K562 (cell line): ENCODE data around the gene TPK1. TPM values are rescaled to one million over a fixed set of nuclear protein-coding genes. Genes with fewer than 3 reads are reported as not detected.

ENCODE experiments used
- HDGF ChIP-seq: fragments of 450-650 bp; IDR thresholded peaks from 2 replicates; pipeline ENCODE4 v1.6.1; 2016
- KLF1 ChIP-seq: fragments of 450-650 bp; IDR thresholded peaks from 2 replicates; pipeline ENCODE4 v1.6.1; 2016; ENCODE audit warnings: missing genetic modification characterization, missing compliant biosample characterization
- NBN ChIP-seq: fragments of 450-650 bp; IDR thresholded peaks from 2 replicates; pipeline ENCODE4 v1.6.1; 2016; ENCODE audit warnings: low read depth, mild to moderate bottlenecking
- NEUROD1 ChIP-seq: fragments of 150-350 bp; IDR thresholded peaks from 2 replicates; pipeline ENCODE4 v1.6.1; 2014; ENCODE audit warnings: borderline replicate concordance, low read length, low read depth; ENCODE audit not compliant: partially characterized antibody
- NFRKB ChIP-seq: fragments of 450-650 bp; IDR thresholded peaks from 2 replicates; pipeline ENCODE4 v1.6.1; 2016; ENCODE audit warnings: low read depth
- NR2C1 ChIP-seq, 2 experiments: fragments of 450-650 bp; IDR thresholded peaks; 2 replicates each; pipeline ENCODE4 v1.6.1; 2017; ENCODE audit warnings: mild to moderate bottlenecking in 2 of 2, antibody characterized with exemption in 1 of 2, inconsistent platforms in 1 of 2, missing compliant biosample characterization in 1 of 2, missing genetic modification characterization in 1 of 2
- RCOR1 ChIP-seq, 2 experiments: IDR thresholded peaks; 2 replicates each; pipeline ENCODE4 v1.6.1; 2012; ENCODE audit warnings: low read depth in 2 of 2, low read length in 2 of 2, borderline replicate concordance in 1 of 2, improper control_type of control experiment in 1 of 2
- SIX5 ChIP-seq, 2 experiments: IDR thresholded peaks; 2 replicates each; pipeline ENCODE4 v1.6.1; 2011; ENCODE audit warnings: low read length in 2 of 2, borderline replicate concordance in 1 of 2, low read depth in 1 of 2, mild to moderate bottlenecking in 1 of 2, moderate library complexity in 1 of 2; ENCODE audit not compliant: insufficient read depth in 1 of 2
- SREBF1 ChIP-seq: fragments of 150-350 bp; IDR thresholded peaks from 2 replicates; pipeline ENCODE4 v1.6.1; 2014; ENCODE audit warnings: antibody characterized with exemption, low read depth, low read length, borderline replicate concordance
- TCF7L2 ChIP-seq: fragments of 150-350 bp; IDR thresholded peaks from 2 replicates; pipeline ENCODE4 v1.6.1; 2016; ENCODE audit warnings: low read depth, mild to moderate bottlenecking, low read length, moderate library complexity
- ZBTB1 ChIP-seq: sonication (generic); formaldehyde crosslinking; IDR thresholded peaks from 2 replicates; pipeline ENCODE4 v1.8.1; 2023; ENCODE audit warnings: missing genetic modification reagents, low read depth, mild to moderate bottlenecking, borderline replicate concordance
- ZC3H11A ChIP-seq: IDR thresholded peaks from 2 replicates; pipeline ENCODE4 v1.6.1; 2012; ENCODE audit warnings: low read depth, low read length, improper control_type of control experiment
- ZFP30 ChIP-seq: fragments of 250-450 bp; sonication (Bioruptor Pico); IDR thresholded peaks from 2 replicates; pipeline ENCODE4 v1.8.0; 2022; ENCODE audit warnings: moderate library complexity, mild to moderate bottlenecking, inconsistent platforms, borderline replicate concordance
- ZNF347 ChIP-seq: fragments of 450-650 bp; formaldehyde crosslinking; IDR thresholded peaks from 2 replicates; pipeline ENCODE4 v1.4.0; 2020; ENCODE audit warnings: low read depth, mild to moderate bottlenecking, moderate library complexity
- ZNF75A ChIP-seq: fragments of 450-650 bp; formaldehyde crosslinking; IDR thresholded peaks from 2 replicates; pipeline ENCODE4 v1.4.0; 2020; ENCODE audit warnings: mild to moderate bottlenecking
- polyA plus RNA-seq, 8 experiments: library from polyadenylated mRNA; depleted of rRNA in 4 of 8; stranded (reverse) in 5 of 8; unstranded in 3 of 8; fragments of >200 nt; fragmentation: Nextera tagmentation in 2 of 8; fragmentation: Illumina TruSeq in 1 of 8; extraction: Ambion mirVana in 2 of 8; extraction: Trizol in 1 of 8; gene quantifications; 2 replicates each; pipeline versions ENCODE4 v1.2.1 to v1.2.3, GENCODE V29; 2011 to 2014; ENCODE audit warnings: inconsistent platforms in 1 of 8, missing spikeins in 1 of 8
- total RNA-seq, 7 experiments: library from RNA; depleted of rRNA in 6 of 7; stranded (reverse); fragments of >200 nt in 6 of 7; fragmentation: Illumina TruSeq in 2 of 7; extraction: Trizol in 2 of 7; gene quantifications; 2 replicates each; pipeline versions ENCODE4 v1.2.1 to v1.2.3, GENCODE V29; 2011 to 2021; ENCODE audit warnings: low replicate concordance in 1 of 7
- TF ChIP-seq, protein P1 (sequence below): fragments of 250-450 bp; sonication (Bioruptor Pico); IDR thresholded peaks from 2 replicates; pipeline ENCODE4 v1.5.0; 2021
- TF ChIP-seq, protein P2 (sequence below): sonication (generic); formaldehyde crosslinking; IDR thresholded peaks from 2 replicates; pipeline ENCODE4 v1.8.0; 2022; ENCODE audit warnings: missing genetic modification reagents, mild to moderate bottlenecking, borderline replicate concordance
- TF ChIP-seq, protein P3 (sequence below): fragments of 450-650 bp; IDR thresholded peaks from 2 replicates; pipeline ENCODE4 v1.6.1; 2014; ENCODE audit warnings: low read depth, mild to moderate bottlenecking, moderate library complexity, borderline replicate concordance
- TF ChIP-seq, protein P4 (sequence below): sonication (generic); formaldehyde crosslinking; IDR thresholded peaks from 2 replicates; pipeline ENCODE4 v1.5.0; 2020; ENCODE audit warnings: missing genetic modification reagents

Gene TPK1
- total and polyA plus RNA-seq, 9 of the 15 experiments (the other 6 are each of a cell fraction or from before 2014, with no cell fraction given) = 5.1 to 16.2 (median 9.2) TPM

- TF ChIP-seq ZBTB1 (CRISPR knock-in tag) (0 out of 2 replicates have a peak, but pooled peaks have one; percentile 42), ZFP30 (CRISPR knock-in tag) (no peak), NFRKB (peak; percentile 93), KLF1 (tag) (peak; percentile 97), ZNF75A (CRISPR knock-in tag) (no peak), HDGF (peak; percentile 66; the same call in 1 of the 2 replicates), SREBF1 (0 out of 2 replicates have a peak, but pooled peaks have one; percentile 27), NEUROD1 (peak; percentile 79), RCOR1 (IDR thresholded peaks at IDR 0.05; ENCODE audit: borderline replicate concordance in 1 of 2, low read depth in 2 of 2, low read length in 2 of 2) (peak; percentile 44 to 82; a peak in 3 of 4 replicates), TCF7L2 (no peak), NR2C1 (IDR thresholded peaks at IDR 0.05) (0 out of 2 replicates have a peak, but pooled peaks have one; percentile 18), NR2C1 (tag; IDR thresholded peaks at IDR 0.05) (no peak), SIX5 (IDR thresholded peaks at IDR 0.05; ENCODE audit: borderline replicate concordance in 1 of 2, insufficient read depth in 1 of 2, low read depth in 1 of 2, low read length in 2 of 2) (no peak), NBN (peak; percentile 93), ZC3H11A (0 out of 2 replicates have a peak, but pooled peaks have one; percentile 40), ZNF347 (0 out of 2 replicates have a peak, but pooled peaks have one; percentile 27)
- TF ChIP-seq, protein P1, sequence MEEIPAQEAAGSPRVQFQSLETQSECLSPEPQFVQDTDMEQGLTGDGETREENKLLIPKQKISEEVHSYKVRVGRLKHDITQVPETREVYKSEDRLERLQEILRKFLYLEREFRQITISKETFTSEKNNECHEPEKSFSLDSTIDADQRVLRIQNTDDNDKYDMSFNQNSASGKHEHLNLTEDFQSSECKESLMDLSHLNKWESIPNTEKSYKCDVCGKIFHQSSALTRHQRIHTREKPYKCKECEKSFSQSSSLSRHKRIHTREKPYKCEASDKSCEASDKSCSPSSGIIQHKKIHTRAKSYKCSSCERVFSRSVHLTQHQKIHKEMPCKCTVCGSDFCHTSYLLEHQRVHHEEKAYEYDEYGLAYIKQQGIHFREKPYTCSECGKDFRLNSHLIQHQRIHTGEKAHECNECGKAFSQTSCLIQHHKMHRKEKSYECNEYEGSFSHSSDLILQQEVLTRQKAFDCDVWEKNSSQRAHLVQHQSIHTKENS = no peak
- TF ChIP-seq, protein P2, sequence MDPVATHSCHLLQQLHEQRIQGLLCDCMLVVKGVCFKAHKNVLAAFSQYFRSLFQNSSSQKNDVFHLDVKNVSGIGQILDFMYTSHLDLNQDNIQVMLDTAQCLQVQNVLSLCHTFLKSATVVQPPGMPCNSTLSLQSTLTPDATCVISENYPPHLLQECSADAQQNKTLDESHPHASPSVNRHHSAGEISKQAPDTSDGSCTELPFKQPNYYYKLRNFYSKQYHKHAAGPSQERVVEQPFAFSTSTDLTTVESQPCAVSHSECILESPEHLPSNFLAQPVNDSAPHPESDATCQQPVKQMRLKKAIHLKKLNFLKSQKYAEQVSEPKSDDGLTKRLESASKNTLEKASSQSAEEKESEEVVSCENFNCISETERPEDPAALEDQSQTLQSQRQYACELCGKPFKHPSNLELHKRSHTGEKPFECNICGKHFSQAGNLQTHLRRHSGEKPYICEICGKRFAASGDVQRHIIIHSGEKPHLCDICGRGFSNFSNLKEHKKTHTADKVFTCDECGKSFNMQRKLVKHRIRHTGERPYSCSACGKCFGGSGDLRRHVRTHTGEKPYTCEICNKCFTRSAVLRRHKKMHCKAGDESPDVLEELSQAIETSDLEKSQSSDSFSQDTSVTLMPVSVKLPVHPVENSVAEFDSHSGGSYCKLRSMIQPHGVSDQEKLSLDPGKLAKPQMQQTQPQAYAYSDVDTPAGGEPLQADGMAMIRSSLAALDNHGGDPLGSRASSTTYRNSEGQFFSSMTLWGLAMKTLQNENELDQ (CRISPR knock-in tag) = no peak
- TF ChIP-seq, protein P3, sequence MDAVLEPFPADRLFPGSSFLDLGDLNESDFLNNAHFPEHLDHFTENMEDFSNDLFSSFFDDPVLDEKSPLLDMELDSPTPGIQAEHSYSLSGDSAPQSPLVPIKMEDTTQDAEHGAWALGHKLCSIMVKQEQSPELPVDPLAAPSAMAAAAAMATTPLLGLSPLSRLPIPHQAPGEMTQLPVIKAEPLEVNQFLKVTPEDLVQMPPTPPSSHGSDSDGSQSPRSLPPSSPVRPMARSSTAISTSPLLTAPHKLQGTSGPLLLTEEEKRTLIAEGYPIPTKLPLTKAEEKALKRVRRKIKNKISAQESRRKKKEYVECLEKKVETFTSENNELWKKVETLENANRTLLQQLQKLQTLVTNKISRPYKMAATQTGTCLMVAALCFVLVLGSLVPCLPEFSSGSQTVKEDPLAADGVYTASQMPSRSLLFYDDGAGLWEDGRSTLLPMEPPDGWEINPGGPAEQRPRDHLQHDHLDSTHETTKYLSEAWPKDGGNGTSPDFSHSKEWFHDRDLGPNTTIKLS = no peak; the same call in 1 of the 2 replicates
- TF ChIP-seq, protein P4, sequence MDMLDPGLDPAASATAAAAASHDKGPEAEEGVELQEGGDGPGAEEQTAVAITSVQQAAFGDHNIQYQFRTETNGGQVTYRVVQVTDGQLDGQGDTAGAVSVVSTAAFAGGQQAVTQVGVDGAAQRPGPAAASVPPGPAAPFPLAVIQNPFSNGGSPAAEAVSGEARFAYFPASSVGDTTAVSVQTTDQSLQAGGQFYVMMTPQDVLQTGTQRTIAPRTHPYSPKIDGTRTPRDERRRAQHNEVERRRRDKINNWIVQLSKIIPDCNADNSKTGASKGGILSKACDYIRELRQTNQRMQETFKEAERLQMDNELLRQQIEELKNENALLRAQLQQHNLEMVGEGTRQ (CRISPR knock-in tag) = no peak
These were observed at the start of gene TPK1 (continued) for GRCh38 chr7:144835652-144836544.
